HG02610 (cell line): ENCODE measurements around the gene PDIA2.
"Not testable (repeated sequence)": the region's sequence is repeated elsewhere in the genome, so short reads cannot be mapped to it uniquely, and the experiment has no call there.

Experiments used
- ATAC-seq: cut with Tn5 transposase; IDR thresholded peaks from one replicate; pipeline ENCODE4 v1.9.1; 2021; ENCODE audit warnings: mild to moderate bottlenecking, moderate library complexity; ENCODE audit not compliant: unreplicated experiment

The PDIA2 gene

DNA sequence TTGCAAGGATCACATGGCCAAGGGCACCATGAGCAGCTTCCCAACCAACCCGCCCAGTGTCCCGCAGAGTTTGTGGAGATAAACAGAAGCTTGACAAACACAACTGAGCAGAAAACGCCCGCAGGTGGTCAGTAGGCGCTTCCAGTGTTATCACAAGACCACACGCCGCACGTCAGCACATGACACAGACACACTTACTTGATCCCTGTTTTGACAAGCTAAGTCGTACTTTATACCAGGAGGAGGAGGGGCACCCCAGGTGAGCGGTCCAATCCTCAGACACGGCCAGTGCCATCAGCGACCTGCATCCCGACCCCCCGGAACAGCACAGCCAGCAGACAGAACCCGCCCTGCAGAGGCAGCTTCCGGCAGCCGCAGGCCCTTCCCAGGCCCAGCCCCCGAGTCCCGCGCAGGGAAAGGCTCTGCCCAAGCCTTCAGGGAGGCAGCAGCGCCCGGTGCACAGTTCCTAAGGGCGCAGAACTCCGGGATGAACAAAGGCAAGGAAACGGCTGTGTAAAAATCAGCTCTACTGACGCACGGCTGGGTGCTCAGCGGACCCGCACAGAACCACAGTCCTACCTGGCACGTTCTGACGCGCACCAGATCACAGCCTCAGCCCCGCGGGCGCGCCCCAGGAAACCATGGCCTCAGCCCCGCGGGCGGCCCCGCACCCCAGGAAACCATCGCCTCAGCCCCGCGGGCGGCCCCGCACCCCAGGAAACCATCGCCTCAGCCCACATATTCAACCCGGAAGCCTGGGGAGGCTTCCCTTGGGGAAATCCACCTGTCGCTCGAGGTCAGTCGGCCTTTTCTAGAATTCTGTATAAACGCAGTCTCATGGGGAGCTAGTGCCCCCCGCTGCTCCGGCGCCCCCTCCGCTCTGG, 41.7 kb downstream of the PDIA2 start:
- ATAC-seq = no peak

DNA sequence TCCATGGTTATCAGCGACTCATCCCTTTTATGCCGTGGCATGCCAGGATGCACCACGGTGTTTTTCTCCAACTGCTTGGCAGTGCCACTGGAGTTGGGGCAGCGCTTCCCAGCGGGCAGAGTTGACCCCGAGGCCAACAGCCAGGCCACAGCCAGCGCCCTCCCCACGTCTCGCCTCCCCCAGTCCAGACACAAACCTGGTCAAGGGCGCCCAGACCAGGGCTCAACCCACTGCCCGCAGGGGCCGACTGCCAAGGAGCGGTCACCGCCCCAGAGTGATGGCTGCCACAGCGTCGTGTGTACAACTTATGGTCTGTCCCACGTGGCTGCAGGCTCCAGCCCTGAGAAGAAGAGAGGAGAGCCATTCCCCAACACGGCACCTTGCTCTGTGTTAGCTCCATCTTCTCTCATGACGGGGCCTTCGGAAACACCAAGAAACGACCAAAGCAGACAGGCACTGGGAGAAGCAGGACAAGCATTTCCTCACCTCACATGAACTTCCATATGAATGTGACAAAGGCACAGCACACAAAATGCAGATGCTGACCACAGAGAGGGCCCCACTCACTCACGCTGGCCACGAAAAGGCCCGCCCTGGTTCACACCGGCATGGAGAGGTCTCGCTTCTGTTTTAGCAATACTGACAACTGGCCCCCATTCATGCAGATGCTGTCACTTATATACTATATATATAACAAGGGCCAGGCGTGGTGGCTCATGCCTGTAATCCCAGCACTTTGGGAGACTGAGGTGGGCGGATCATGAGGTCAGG, 42.6 kb downstream of the PDIA2 start:
- no peak for ATAC-seq

DNA sequence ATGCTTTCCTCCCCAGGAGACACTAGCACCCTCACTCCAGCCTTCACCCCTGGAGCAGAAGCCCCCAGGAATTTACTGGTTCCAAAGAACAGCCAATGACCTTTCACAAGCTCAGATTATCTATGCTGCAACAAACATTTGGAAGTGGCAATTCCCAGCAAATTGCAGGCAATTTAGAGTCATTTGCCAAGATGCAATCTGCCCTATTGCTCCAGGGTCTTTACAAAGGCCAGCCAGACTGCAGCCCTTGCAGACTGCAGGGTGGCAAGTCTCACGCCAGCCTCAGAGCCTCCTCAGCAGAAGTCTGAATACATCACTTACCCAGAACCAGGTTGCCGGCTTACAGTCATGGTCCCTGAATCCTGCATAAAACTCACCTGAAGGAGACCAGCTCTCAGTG, 47.8 kb downstream of the PDIA2 start:
- ATAC-seq = no peak

DNA sequence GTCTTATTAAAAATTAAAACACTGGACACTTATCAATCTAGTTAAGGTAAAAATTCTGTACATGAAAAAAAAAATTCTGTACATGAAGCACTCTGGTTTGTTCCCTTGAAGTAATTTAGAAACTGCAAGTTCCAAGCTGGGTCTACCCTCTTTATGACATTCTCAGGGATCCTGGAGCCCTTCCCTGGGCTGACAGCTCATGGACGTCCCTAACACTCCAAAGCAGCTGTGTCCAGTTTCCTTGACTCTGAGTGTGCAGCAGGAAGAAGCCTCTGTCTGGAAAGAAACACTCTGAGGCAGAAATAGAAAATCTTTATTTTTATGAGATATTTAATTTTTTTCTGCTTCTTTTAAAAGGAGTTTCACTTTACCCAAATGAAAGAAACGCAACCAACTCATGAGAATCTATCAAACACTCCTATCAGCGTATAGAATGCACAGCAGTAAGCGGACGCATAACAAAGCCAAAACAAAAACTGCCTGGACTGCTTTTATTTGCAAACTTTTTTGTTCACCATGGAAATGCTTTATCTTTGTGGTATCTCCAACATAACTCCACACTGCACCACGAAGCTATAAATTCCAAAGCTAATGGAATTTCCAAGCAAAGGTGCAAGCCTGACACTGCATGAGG, 48.3 kb downstream of the PDIA2 start:
- not testable (repeated sequence) for ATAC-seq

DNA sequence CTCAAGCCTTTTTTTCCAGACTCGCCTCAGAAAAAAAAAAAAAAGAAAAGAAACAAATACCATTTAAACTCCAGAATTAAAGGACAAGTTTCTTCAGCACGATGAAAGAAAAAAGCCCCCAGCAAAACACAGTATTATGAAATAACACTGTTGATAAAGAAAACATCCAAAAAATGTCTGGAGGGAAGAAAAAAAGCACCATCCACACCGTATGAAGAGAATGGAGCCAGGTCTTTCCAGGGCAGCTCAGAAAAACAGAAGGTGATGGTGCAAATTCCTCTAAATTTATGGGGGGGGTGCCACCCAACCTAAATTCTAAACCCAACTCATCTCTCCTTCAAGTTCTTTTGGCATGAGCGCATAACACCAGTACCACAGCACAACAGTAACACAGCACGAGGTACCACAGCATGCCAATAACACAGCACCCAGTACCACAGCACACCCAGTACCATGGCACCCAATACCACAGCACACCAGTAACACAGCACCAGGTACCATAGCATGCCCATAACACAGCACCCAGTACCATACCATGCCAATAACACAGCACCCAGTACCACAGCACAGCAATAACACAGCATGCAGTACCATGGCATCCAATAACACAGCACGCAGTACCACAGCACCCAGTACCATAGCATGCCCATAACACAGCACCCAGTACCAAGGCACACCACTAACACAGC, 50.6 kb downstream of the PDIA2 start:
- no peak for ATAC-seq

DNA sequence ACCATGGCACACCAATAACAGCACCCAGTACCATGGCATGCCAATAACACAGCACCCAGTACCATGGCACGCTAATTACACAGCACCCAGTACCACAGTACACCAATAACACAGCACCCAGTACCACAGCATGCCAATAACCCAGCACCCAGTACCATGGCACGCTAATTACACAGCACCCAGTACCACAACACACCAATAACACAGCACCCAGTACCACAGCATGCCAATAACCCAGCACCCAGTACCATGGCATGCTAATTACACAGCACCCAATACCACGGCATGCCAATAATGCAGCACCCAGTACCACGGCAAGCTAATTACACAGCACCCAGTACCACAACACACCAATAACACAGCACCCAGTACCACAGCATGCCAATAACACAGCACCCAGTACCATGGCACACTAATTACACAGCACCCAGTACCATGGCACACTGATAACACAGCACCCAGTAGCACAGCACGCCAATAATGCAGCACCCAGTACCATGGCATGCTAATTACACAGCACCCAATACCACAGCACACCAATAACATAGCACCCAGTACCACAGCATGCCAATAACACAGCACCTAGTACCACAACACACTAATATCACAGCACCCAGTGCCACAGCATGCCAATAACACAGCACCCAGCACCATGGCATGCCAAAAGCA, 51.3 kb downstream of the PDIA2 start:
- ATAC-seq = not testable (repeated sequence)

- not testable (repeated sequence) for ATAC-seq
Measured at GRCh38 chr16:334861-335632, 52.1 kb downstream of the PDIA2 start.

GRCh38 chr16:336269-336668, 53.3 kb downstream of the PDIA2 start:
- ATAC-seq = no peak
